ENCODE results near the gene PEPD.

The PEPD gene

DNA sequence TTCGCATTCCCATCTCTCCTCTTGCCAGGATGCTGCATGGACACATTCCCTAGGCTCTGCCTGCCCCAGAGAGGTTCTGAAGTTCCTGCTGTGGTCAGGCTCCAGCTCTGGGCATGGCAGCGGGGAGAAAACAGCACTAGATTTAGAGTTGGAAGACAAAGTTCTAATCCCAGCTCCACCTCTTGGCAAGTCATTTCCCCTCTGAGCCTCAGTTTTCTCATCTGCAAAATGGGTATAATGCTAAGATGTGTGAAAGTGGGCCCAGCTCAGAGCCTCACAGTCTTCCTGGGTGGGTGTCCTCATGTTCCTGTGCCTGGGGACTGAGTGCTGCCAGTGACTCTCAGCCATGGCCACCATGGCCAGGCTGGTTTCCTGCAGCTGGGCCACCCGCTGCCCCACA, 9.6 kb downstream of the PEPD start:
- Histone ChIP-seq H2AFZ (ENCODE audit: low read length, unreplicated experiment) (no peak overlapping the region), H3K4me3 (ENCODE audit: low read depth, low read length) (no peak overlapping the region), H3K27ac (ENCODE audit: low read depth, low read length) (no peak overlapping the region), H3K79me2 (ENCODE audit: control insufficient read depth, insufficient read depth, low read length, unreplicated experiment) (peaks cover 4% of the 10 kb centered on the region), H3K36me3 (ENCODE audit: insufficient read depth, low read length) (no peaks in the 10 kb centered on the region), H3K27me3 (ENCODE audit: insufficient read depth, low read length) (no peaks in the 10 kb centered on the region), H3K4me1 (ENCODE audit: control insufficient read depth, insufficient read depth, low read length, unreplicated experiment) (peaks cover 26% of the 10 kb centered on the region)

DNA sequence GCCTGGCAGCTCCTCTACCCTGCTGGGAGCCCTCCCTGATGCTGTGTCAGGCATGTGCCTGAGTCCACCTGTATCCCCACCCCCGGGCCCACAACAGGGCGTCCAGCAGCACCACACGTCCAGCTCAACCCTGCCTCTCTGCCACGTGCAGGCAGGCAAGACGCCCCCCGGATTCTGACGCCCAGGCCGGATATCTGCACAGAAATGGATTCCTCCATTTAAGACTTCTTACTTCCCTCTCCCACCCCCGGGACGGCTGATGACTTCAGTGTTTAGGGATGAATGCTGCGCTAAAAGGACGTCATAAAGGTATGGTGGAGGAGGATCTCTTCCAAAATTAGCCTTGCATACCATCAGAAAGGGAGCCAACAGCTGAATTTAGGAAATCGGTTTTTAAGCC, 10.2 kb downstream of the PEPD start:
- Histone ChIP-seq H3K4me3 (ENCODE audit: low read depth, low read length) (no peak overlapping the region), H3K36me3 (ENCODE audit: insufficient read depth, low read length) (no peaks in the 10 kb centered on the region), H3K4me1 (ENCODE audit: control insufficient read depth, insufficient read depth, low read length, unreplicated experiment) (peaks cover 26% of the 10 kb centered on the region), H3K27ac (ENCODE audit: low read depth, low read length) (no peak overlapping the region), H3K79me2 (ENCODE audit: control insufficient read depth, insufficient read depth, low read length, unreplicated experiment) (peaks cover 4% of the 10 kb centered on the region), H2AFZ (ENCODE audit: low read length, unreplicated experiment) (no peak overlapping the region), H3K27me3 (ENCODE audit: insufficient read depth, low read length) (no peaks in the 10 kb centered on the region)

DNA sequence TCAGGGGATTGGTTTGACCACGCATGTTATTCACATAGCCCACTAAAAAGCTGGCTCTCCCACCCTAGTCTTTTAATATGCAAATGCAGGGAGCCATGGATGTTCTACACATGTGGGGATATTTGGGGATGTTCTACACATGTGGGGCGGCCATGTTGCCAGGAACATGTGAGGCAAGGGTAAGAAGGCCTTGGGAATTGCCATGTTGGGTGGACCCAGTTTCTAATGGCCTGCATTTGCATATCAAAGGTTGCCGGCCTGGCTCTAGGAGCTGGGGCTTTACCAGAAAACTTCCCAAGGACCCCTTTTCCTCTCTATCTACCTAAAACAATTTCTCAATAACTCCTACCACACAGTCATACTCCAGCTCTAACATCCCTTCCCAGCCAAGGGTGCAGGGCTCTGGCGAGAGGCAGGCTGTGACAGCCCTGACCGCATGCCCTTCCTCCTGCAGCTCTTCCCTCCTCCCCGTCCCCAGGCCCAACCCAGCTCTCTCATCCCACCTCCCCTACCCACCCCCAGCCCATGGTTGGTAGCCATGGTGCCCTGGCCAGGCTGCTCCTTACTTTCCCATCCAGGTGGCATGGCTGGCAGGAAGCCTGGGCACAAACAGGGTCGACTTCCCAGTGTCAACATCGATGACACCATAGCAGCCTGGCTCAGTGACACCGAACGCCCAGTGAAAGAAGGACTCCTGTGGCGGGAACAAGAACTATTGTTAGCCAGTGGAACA, 11.0 kb downstream of the PEPD start:
- no peak overlapping the region for H3K27ac ChIP-seq (ENCODE audit: low read depth, low read length)

GRCh38 chr19:33509774-33510173, 11.8 kb downstream of the PEPD start:
- Histone ChIP-seq H3K36me3 (ENCODE audit: insufficient read depth, low read length) (no peaks in the 10 kb centered on the region), H3K79me2 (ENCODE audit: control insufficient read depth, insufficient read depth, low read length, unreplicated experiment) (peaks cover 4% of the 10 kb centered on the region), H3K4me1 (ENCODE audit: control insufficient read depth, insufficient read depth, low read length, unreplicated experiment) (peaks cover 26% of the 10 kb centered on the region), H2AFZ (ENCODE audit: low read length, unreplicated experiment) (no peak overlapping the region), H3K4me3 (ENCODE audit: low read depth, low read length) (no peak overlapping the region), H3K27ac (ENCODE audit: low read depth, low read length) (peak overlapping the region; percentile 77; the same call in 1 of the 2 replicates), H3K27me3 (ENCODE audit: insufficient read depth, low read length) (no peaks in the 10 kb centered on the region)

More for the DNA sequence above, 11.0 kb downstream of the PEPD start:
- H3K4me1 ChIP-seq (ENCODE audit: control insufficient read depth, insufficient read depth, low read length, unreplicated experiment), result peaks cover 26% of the 10 kb centered on the region
- H3K27me3 ChIP-seq (ENCODE audit: insufficient read depth, low read length), result no peaks in the 10 kb centered on the region
- H3K36me3 ChIP-seq (ENCODE audit: insufficient read depth, low read length), result no peaks in the 10 kb centered on the region
- H3K4me3 ChIP-seq (ENCODE audit: low read depth, low read length), result no peak overlapping the region
- H3K79me2 ChIP-seq (ENCODE audit: control insufficient read depth, insufficient read depth, low read length, unreplicated experiment), result peaks cover 4% of the 10 kb centered on the region
- H2AFZ ChIP-seq (ENCODE audit: low read length, unreplicated experiment), result no peak overlapping the region

DNA sequence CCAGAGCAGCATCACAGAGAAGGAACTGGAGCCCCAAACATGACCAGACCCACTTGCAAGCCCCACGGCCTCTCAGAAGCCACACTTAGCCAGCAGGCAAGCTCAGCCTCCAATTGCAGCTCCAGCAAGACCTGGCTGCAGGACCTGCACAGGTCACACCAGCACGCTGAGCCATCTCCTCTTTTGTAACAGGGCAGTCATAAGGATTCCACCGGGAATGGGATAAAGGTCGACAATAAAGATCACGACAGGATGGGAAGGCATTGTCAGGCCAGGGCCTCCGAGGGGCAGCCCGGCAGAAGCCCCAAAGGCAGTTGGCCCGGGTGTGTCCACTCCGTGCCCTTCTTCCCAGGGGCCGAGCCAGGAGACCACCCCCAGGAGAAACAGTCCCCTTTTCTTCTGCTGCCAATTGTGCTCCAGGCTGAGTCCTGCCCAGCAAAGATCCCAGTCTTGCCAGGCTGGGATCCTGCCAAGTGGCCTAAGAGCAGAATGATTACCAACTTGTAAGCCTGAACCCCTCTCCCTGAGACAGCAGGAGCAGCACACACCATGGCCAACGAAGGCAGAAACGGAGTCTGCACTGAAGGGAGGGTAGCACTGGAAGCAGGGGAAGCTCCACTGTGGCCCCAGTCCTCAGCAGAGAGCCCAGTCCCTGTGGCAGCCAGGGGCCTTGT, 12.5 kb downstream of the PEPD start:
- H3K4me1 ChIP-seq (ENCODE audit: control insufficient read depth, insufficient read depth, low read length, unreplicated experiment), result peaks cover 26% of the 10 kb centered on the region
- H3K79me2 ChIP-seq (ENCODE audit: control insufficient read depth, insufficient read depth, low read length, unreplicated experiment), result peaks cover 4% of the 10 kb centered on the region
- no peaks in the 10 kb centered on the region for H3K27me3 ChIP-seq (ENCODE audit: insufficient read depth, low read length)
- no peak overlapping the region for H2AFZ ChIP-seq (ENCODE audit: low read length, unreplicated experiment)
- no peaks in the 10 kb centered on the region for H3K36me3 ChIP-seq (ENCODE audit: insufficient read depth, low read length)
- H3K4me3 ChIP-seq (ENCODE audit: low read depth, low read length), result no peak overlapping the region
- H3K27ac ChIP-seq (ENCODE audit: low read depth, low read length), result peak overlapping the region; percentile 77

DNA sequence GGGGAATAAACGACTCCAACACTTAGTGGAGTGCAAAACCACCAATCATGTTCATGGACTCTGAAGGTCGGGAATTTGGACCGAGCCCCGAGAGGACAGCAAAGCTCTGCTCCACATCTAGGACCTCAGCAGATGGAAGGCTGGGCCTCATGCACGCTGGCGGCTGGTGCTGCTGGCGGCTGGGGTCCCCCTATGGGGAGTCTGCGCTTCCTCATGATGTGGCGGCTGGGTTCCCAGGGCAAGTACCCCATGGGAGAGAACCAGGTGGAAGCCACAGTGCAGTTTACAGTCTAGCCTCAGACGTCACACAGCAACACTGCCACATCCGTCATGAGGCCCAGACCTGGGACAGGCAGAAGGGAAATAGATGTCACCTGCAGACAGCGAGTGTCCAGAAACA, 13.2 kb downstream of the PEPD start:
- peaks cover 26% of the 10 kb centered on the region for H3K4me1 ChIP-seq (ENCODE audit: control insufficient read depth, insufficient read depth, low read length, unreplicated experiment)

DNA sequence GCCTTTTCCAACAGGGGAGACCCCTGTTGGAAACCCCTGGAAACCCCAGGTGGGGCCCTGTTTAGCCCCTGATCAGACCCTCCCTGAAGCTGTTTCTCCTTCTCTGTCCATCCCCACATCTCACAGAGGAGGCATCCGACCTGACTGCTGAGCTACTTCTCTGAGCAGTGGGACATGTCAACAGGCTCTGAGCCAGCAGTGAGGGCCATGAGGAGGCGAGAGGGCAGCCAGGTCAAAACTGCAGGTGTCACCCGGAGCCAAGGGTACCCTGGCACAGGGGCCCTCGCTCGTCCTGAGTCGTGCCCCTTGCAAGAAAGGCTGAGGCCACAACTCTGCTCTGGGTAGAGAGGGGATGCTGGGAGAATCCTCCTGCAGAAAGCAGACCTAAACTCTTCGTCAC, 13.6 kb downstream of the PEPD start:
- Histone ChIP-seq H3K4me1 (ENCODE audit: control insufficient read depth, insufficient read depth, low read length, unreplicated experiment) (peaks cover 26% of the 10 kb centered on the region), H3K27me3 (ENCODE audit: insufficient read depth, low read length) (no peaks in the 10 kb centered on the region), H3K79me2 (ENCODE audit: control insufficient read depth, insufficient read depth, low read length, unreplicated experiment) (no peaks in the 10 kb centered on the region), H3K36me3 (ENCODE audit: insufficient read depth, low read length) (no peaks in the 10 kb centered on the region), H2AFZ (ENCODE audit: low read length, unreplicated experiment) (no peak overlapping the region), H3K27ac (ENCODE audit: low read depth, low read length) (no peak overlapping the region), H3K4me3 (ENCODE audit: low read depth, low read length) (no peak overlapping the region)

More for the DNA sequence above, 13.2 kb downstream of the PEPD start:
- Histone ChIP-seq H3K27me3 (ENCODE audit: insufficient read depth, low read length) (no peaks in the 10 kb centered on the region), H3K79me2 (ENCODE audit: control insufficient read depth, insufficient read depth, low read length, unreplicated experiment) (no peaks in the 10 kb centered on the region), H3K36me3 (ENCODE audit: insufficient read depth, low read length) (no peaks in the 10 kb centered on the region), H3K27ac (ENCODE audit: low read depth, low read length) (peak overlapping the region; percentile 77; the same call in 1 of the 2 replicates), H2AFZ (ENCODE audit: low read length, unreplicated experiment) (no peak overlapping the region), H3K4me3 (ENCODE audit: low read depth, low read length) (no peak overlapping the region)

GRCh38 chr19:33507021-33507956, 14.3 kb downstream of the PEPD start:
- Histone ChIP-seq H3K36me3 (ENCODE audit: insufficient read depth, low read length) (no peaks in the 10 kb centered on the region), H2AFZ (ENCODE audit: low read length, unreplicated experiment) (no peak overlapping the region), H3K79me2 (ENCODE audit: control insufficient read depth, insufficient read depth, low read length, unreplicated experiment) (no peaks in the 10 kb centered on the region), H3K4me3 (ENCODE audit: low read depth, low read length) (no peak overlapping the region), H3K4me1 (ENCODE audit: control insufficient read depth, insufficient read depth, low read length, unreplicated experiment) (peaks cover 26% of the 10 kb centered on the region), H3K27ac (ENCODE audit: low read depth, low read length) (no peak overlapping the region), H3K27me3 (ENCODE audit: insufficient read depth, low read length) (no peaks in the 10 kb centered on the region)

- Histone ChIP-seq H3K27ac (ENCODE audit: low read depth, low read length) (no peak overlapping the region), H3K27me3 (ENCODE audit: insufficient read depth, low read length) (no peaks in the 10 kb centered on the region), H2AFZ (ENCODE audit: low read length, unreplicated experiment) (no peak overlapping the region), H3K36me3 (ENCODE audit: insufficient read depth, low read length) (no peaks in the 10 kb centered on the region), H3K79me2 (ENCODE audit: control insufficient read depth, insufficient read depth, low read length, unreplicated experiment) (no peaks in the 10 kb centered on the region), H3K4me3 (ENCODE audit: low read depth, low read length) (no peak overlapping the region), H3K4me1 (ENCODE audit: control insufficient read depth, insufficient read depth, low read length, unreplicated experiment) (peaks cover 26% of the 10 kb centered on the region)
These were observed 15.1 kb downstream of the PEPD start for GRCh38 chr19:33506498-33506897.

DNA sequence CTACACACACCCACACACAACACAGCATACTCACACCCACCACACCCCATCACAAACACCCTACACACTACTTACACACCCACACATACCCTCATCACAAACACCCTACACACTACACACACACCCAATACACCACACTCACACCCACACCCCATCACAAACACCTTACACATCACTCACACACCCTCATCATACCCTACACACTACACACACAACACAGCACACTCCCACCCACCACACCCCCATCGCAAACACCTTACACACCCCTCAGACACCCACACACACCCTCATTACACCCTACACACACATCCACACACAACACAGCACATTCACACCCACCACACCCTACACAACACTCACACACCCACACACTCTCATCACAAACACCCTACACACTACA, 15.8 kb downstream of the PEPD start:
- no peaks in the 10 kb centered on the region for H3K27me3 ChIP-seq (ENCODE audit: insufficient read depth, low read length)
- no peaks in the 10 kb centered on the region for H3K79me2 ChIP-seq (ENCODE audit: control insufficient read depth, insufficient read depth, low read length, unreplicated experiment)
- H3K4me1 ChIP-seq (ENCODE audit: control insufficient read depth, insufficient read depth, low read length, unreplicated experiment), result peaks cover 26% of the 10 kb centered on the region
- no peak overlapping the region for H2AFZ ChIP-seq (ENCODE audit: low read length, unreplicated experiment)
- H3K4me3 ChIP-seq (ENCODE audit: low read depth, low read length), result no peak overlapping the region
- no peaks in the 10 kb centered on the region for H3K36me3 ChIP-seq (ENCODE audit: insufficient read depth, low read length)
- H3K27ac ChIP-seq (ENCODE audit: low read depth, low read length), result no peak overlapping the region
